A673 (cell line): Measurements from ENCODE around the gene DUSP5. TPM values are rescaled to one million over a fixed set of nuclear protein-coding genes. Genes with fewer than 3 reads are reported as not detected.

Experiments
- BruUV-seq: library from RNA; stranded (reverse); fragments of 400-500 nt; replicated peaks from 2 replicates; lab custom pipeline; 2021; lab: Mats Ljungman, UMichigan
- CTCF ChIA-PET: fragments of 300-600 bp; sonication (Branson Sonifier 250); formaldehyde crosslinking; loops from one replicate; lab custom pipeline; 2022; ENCODE audit warnings: antibody characterized with exemption; lab: Charles Lee
- POLR2A ChIA-PET: fragments of 300-600 bp; sonication (Branson Sonifier 250); formaldehyde crosslinking; loops from one replicate; lab custom pipeline; 2022; ENCODE audit warnings: antibody characterized with exemption; ENCODE audit not compliant: low non-redundant PET; lab: Charles Lee
- DNase-seq: peaks from one replicate; pipeline ENCODE4 v3.0.0-alpha.2; 2015; ENCODE audit warnings: low spot score
- H3K27ac ChIP-seq: fragments of 200-600 bp; sonication (generic); 2 replicates; pipeline ENCODE4 v1.5.1; 2016; ENCODE audit warnings: mixed run types, low read depth, mild to moderate bottlenecking, mixed read lengths, antibody characterized with exemption, low read length; ENCODE audit not compliant: poor library complexity, severe bottlenecking
- H3K27me3 ChIP-seq: fragments of 200-600 bp; sonication (generic); replicated peaks from 2 replicates; pipeline ENCODE4 v1.6.1; 2017; ENCODE audit warnings: mixed run types, low read depth, mild to moderate bottlenecking, mixed read lengths, antibody characterized with exemption, low read length; ENCODE audit not compliant: insufficient read depth, poor library complexity
- H3K36me3 ChIP-seq: fragments of 200-600 bp; sonication (generic); 2 replicates; pipeline ENCODE4 v1.6.1; 2016; ENCODE audit warnings: mixed run types, mild to moderate bottlenecking, mixed read lengths, antibody characterized with exemption, low read length; ENCODE audit not compliant: insufficient read depth, poor library complexity, severe bottlenecking
- H3K4me1 ChIP-seq: fragments of 200-600 bp; sonication (generic); 2 replicates; pipeline ENCODE4 v1.6.1; 2017; ENCODE audit warnings: mixed run types, mild to moderate bottlenecking, mixed read lengths, antibody characterized with exemption, low read length; ENCODE audit not compliant: insufficient read depth, poor library complexity, severe bottlenecking
- H3K4me3 ChIP-seq: fragments of 200-600 bp; sonication (generic); 2 replicates; pipeline ENCODE4 v1.5.1; 2016; ENCODE audit warnings: low read depth, mixed run types, mild to moderate bottlenecking, mixed read lengths, low read length; ENCODE audit not compliant: poor library complexity, severe bottlenecking
- H3K9me3 ChIP-seq: fragments of 200-600 bp; sonication (generic); 2 replicates; pipeline ENCODE4 v1.6.1; 2016; ENCODE audit warnings: mixed run types, low read depth, mild to moderate bottlenecking, mixed read lengths, antibody characterized with exemption, low read length; ENCODE audit not compliant: poor library complexity, severe bottlenecking
- CTCF ChIP-seq: fragments of 300-800, 200-600 bp; sonication (generic); conservative IDR thresholded peaks from 2 replicates; pipeline ENCODE4 v1.5.1; 2017; ENCODE audit warnings: low read depth, mild to moderate bottlenecking, antibody characterized with exemption, low read length, moderate library complexity, mixed read lengths
- EZH2 ChIP-seq: fragments of 200-600 bp; sonication (generic); IDR thresholded peaks from 2 replicates; pipeline ENCODE4 v1.6.1; 2017; ENCODE audit warnings: borderline replicate concordance, low read depth, mild to moderate bottlenecking, mixed read lengths, antibody characterized with exemption, low read length; ENCODE audit not compliant: poor library complexity, severe bottlenecking
- intact Hi-C: fragments of 100-400 bp; cut with micrococcal nuclease; formaldehyde crosslinking; loops from one replicate; pipeline ENCODE4 v1.10.0; 2022; ENCODE audit not compliant: unreplicated experiment
- total RNA-seq: library from RNA; stranded (reverse); gene quantifications from 2 replicates; pipeline ENCODE4 v1.2.3, GENCODE V29; 2021

Gene DUSP5
- total RNA-seq, 1 experiment from 2014 or later: 29.3 TPM

- Histone ChIP-seq H3K27ac (no peak overlapping the region), H3K36me3 (no peaks in the 10 kb centered on the region), H3K9me3 (no peaks in the 10 kb centered on the region), H3K4me3 (no peak overlapping the region), H3K4me1 (no peaks in the 10 kb centered on the region), H3K27me3 (no peaks in the 10 kb centered on the region)
- DNase-seq: no peak
- intact Hi-C loops: no loop called here
- no peak for TF ChIP-seq EZH2
- no peak for TF ChIP-seq CTCF
- POLR2A ChIA-PET: no interaction called here
- CTCF ChIA-PET: no interaction called here
- BruUV-seq: no TSS peak
Observed at GRCh38 chr10:110560012-110560411, 62.3 kb downstream of the DUSP5 start.

Other genes starting within 250 kb of the DUSP5 start
- gene SMNDC1, start 193.0 kb upstream of the DUSP5 start, total RNA-seq: 53.1 and 57.8 TPM in 2 replicates
- gene SMC3, start 69.8 kb downstream of the DUSP5 start, total RNA-seq: 107 TPM in 2 replicates
- 1.3 and 1.8 TPM in 2 replicates for gene RBM20, start 146.4 kb downstream of the DUSP5 start, total RNA-seq